NB4 (cell line): Measurements from ENCODE around the gene FANCF.

Experiments used
- CTCF ChIP-seq: IDR thresholded peaks from one replicate; pipeline ENCODE4 v1.5.1; 2012; ENCODE audit warnings: low read depth, low read length
- MAX ChIP-seq: IDR thresholded peaks from 2 replicates; pipeline ENCODE4 v1.6.1; 2011; ENCODE audit warnings: low read depth, low read length
- MYC ChIP-seq: IDR thresholded peaks from 2 replicates; pipeline ENCODE4 v1.6.1; 2011; ENCODE audit warnings: low read depth, low read length
- POLR2A ChIP-seq: IDR thresholded peaks from 2 replicates; pipeline ENCODE4 v1.6.1; 2011; ENCODE audit warnings: mild to moderate bottlenecking; ENCODE audit not compliant: insufficient read length; ENCODE audit errors: extremely low read depth

GRCh38 chr11:22666325-22666687, 40.7 kb upstream of the FANCF start, which contains the start of gene GAS2:
- TF ChIP-seq CTCF, result no peak
- TF ChIP-seq MAX, result no peak
- no peak for TF ChIP-seq POLR2A
- no peak for TF ChIP-seq MYC
